ENCODE measurements around the gene OGFOD3. TPM values are rescaled to one million over a fixed set of nuclear protein-coding genes. Genes with fewer than 3 reads are reported as not detected.

Gene OGFOD3
- total and polyA plus RNA-seq, 2 donors from 2014 or later = 27.8 to 36.1 TPM

- Histone ChIP-seq H3K36me3 (ENCODE audit: control insufficient read depth in 2 of 3, insufficient read depth in 3 of 3, low read length in 3 of 3) (peaks cover 0 to 6% (median 4%) of the 10 kb centered on the region in 3 donors), H3K9ac (ENCODE audit: low read length in 3 of 3) (no peak overlapping the region), H3K9me3 (ENCODE audit: control insufficient read depth in 2 of 3, insufficient read depth in 1 of 3, low read length in 3 of 3) (no peaks in the 10 kb centered on the region), H3K27ac (ENCODE audit: low read depth in 2 of 2, low read length in 2 of 2) (no peak overlapping the region), H3K4me1 (ENCODE audit: control insufficient read depth in 2 of 3, insufficient read depth in 2 of 3, low read depth in 1 of 3, low read length in 3 of 3) (no peaks in the 10 kb centered on the region), H3K27me3 (ENCODE audit: control insufficient read depth, insufficient read depth, low read length) (no peaks in the 10 kb centered on the region), H3K4me3 (ENCODE audit: low read length in 3 of 3) (no peak overlapping the region)
- FAIRE-seq = no peak
- DNase-seq = no peak
- no peak for TF ChIP-seq CTCF (IDR thresholded peaks at IDR 0.05; ENCODE audit: borderline replicate concordance, extremely low read depth, insufficient read depth)
- intact Hi-C loops (cut with DNase I) = no loop called here
Observed at GRCh38 chr17:82437325-82437668, 18.9 kb upstream of the OGFOD3 start.

DNA sequence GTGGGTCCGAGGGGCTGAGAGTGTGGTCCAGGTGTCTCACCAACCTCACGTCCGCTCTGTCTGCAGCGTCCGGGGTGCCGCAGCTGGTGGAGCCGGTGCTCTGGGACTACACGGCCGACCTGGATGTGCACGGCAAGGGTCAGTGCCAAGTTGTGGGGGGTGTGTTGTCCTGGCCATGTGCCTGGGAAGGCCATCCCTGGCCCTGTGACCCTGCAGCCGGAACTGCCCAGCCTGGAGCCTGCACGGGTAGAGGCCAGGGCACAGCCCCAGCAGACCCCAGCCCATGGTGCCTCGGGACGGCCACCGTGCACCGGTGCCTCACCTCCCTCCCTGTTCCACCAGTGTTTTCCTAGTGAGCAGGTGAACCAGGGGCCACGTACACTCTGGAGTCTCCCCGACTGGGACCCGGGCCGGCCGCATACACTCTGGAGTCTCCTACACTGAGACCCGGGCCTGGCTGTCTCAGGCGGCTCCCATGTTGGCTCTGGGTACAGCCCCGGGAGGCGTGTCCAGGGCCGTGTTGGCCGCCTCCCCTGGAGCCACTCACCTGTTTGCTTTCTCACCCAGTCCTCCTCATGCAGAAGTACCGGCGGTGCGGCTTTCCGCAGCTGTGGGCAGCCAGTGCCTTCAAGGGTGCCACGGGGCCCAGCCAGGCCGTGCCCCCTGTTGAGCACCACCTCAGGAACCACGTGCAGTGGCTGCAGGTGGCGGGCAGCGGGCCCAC is 18.4 kb upstream of the OGFOD3 start:
- H3K9ac ChIP-seq (ENCODE audit: low read length in 3 of 3) = no peak overlapping the region
- intact Hi-C loops (cut with DNase I) = no loop called here
- no peaks in the 10 kb centered on the region for H3K4me1 ChIP-seq (ENCODE audit: control insufficient read depth in 2 of 3, insufficient read depth in 2 of 3, low read depth in 1 of 3, low read length in 3 of 3)
- H3K27ac ChIP-seq (ENCODE audit: low read depth in 2 of 2, low read length in 2 of 2) = no peak overlapping the region
- peak in 1 of 5 donors; percentile 42 for DNase-seq
- H3K36me3 ChIP-seq (ENCODE audit: control insufficient read depth in 2 of 3, insufficient read depth in 3 of 3, low read length in 3 of 3) = peaks cover 0 to 4% (median 1%) of the 10 kb centered on the region in 3 donors
- no peak overlapping the region for H3K4me3 ChIP-seq (ENCODE audit: low read length in 3 of 3)
- FAIRE-seq = no peak
- TF ChIP-seq CTCF (IDR thresholded peaks at IDR 0.05; ENCODE audit: borderline replicate concordance, extremely low read depth, insufficient read depth) = no peak
- no peaks in the 10 kb centered on the region for H3K9me3 ChIP-seq (ENCODE audit: control insufficient read depth in 2 of 3, insufficient read depth in 1 of 3, low read length in 3 of 3)
- H3K27me3 ChIP-seq (ENCODE audit: control insufficient read depth, insufficient read depth, low read length) = no peaks in the 10 kb centered on the region

DNA sequence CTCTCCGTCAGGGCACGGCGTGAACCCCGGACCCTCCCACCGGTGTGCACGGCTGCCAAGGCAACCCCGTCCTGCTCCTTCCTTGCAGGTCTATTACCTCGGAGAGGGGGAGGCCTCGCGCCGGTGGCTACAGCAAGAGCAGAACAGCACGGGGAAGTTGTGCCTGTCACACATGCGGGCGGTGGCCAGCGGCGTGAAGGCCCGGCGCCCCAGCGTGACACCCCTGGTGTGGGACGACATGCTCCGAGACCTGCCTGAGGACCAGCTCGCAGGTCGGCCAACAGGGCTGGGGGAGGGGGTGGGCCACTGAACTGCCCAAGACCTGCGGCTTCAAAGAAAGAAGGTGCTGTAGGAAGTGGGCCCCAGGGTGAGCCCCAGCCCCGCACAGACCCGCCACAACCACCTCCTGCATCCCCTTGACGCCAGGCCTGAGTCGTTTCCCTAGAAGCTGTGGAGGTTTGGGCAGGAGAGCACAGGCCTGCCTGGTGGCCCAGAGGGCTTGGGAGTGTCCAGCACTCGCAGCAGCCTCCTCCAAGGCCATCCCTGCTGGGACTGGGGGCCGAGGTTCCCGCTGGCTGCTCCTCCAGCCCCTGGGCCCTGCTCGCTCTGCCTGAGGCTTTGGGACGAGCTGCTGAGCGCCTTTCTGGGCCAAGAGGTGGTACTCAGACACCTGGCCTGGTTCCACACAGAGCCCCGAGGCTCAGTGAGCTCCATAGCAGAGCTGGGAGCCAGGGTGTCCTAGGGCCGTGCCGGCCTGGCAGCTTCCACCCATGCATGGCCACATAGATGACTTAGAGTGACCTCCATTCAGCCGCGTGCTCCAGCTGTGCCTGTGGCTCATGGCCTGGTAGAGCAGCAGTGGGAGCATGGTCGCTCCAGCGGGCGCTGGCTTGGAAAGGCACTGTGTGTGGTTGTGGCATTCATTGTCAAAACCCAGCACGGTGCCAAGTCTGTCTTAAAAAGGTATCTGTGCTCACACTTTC is 17.5 kb upstream of the OGFOD3 start:
- intact Hi-C loops (cut with DNase I) = no loop called here
- Histone ChIP-seq H3K4me3 (ENCODE audit: low read length in 3 of 3) (no peak overlapping the region), H3K36me3 (ENCODE audit: control insufficient read depth in 2 of 3, insufficient read depth in 3 of 3, low read length in 3 of 3) (peaks cover 0 to 4% (median 0%) of the 10 kb centered on the region in 3 donors)

More for the DNA sequence above, 17.5 kb upstream of the OGFOD3 start:
- Histone ChIP-seq H3K27me3 (ENCODE audit: control insufficient read depth, insufficient read depth, low read length) (no peaks in the 10 kb centered on the region), H3K9me3 (ENCODE audit: control insufficient read depth in 2 of 3, insufficient read depth in 1 of 3, low read length in 3 of 3) (no peaks in the 10 kb centered on the region), H3K9ac (ENCODE audit: low read length in 3 of 3) (no peak overlapping the region), H3K4me1 (ENCODE audit: control insufficient read depth in 2 of 3, insufficient read depth in 2 of 3, low read depth in 1 of 3, low read length in 3 of 3) (no peaks in the 10 kb centered on the region), H3K27ac (ENCODE audit: low read depth in 2 of 2, low read length in 2 of 2) (no peak overlapping the region)
- DNase-seq (peak; percentile 70 to 86 (median 79)), FAIRE-seq (no peak)
- no peak for TF ChIP-seq CTCF (IDR thresholded peaks at IDR 0.05; ENCODE audit: borderline replicate concordance, extremely low read depth, insufficient read depth)
